Osteoblast (primary cell): ENCODE data around the gene CYB5D1. TPM values are rescaled to one million over a fixed set of nuclear protein-coding genes. Genes with fewer than 3 reads are reported as not detected.

ENCODE experiments used
- DNase-seq: peaks from one replicate; pipeline ENCODE4 v3.0.0; 2011; ENCODE audit warnings: low spot score, mixed read lengths; ENCODE audit not compliant: insufficient read length; ENCODE audit errors: missing footprints
- H2AFZ ChIP-seq: 2 replicates; pipeline ENCODE4 v1.6.0; 2011; ENCODE audit warnings: mild to moderate bottlenecking, low read length
- H3K27ac ChIP-seq: 2 replicates; pipeline ENCODE4 v1.5.1; 2011; ENCODE audit warnings: mild to moderate bottlenecking, low read depth, low read length, moderate library complexity
- H3K27me3 ChIP-seq: 2 replicates; pipeline ENCODE4 v1.6.0; 2012; ENCODE audit warnings: mild to moderate bottlenecking, control low read depth, inconsistent platforms, low read length, moderate library complexity; ENCODE audit not compliant: insufficient read depth
- H3K36me3 ChIP-seq: 2 replicates; pipeline ENCODE4 v1.5.1; 2011; ENCODE audit warnings: mild to moderate bottlenecking, low read length, control low read depth, moderate library complexity; ENCODE audit not compliant: insufficient read depth
- H3K4me1 ChIP-seq: 2 replicates; pipeline ENCODE4 v1.5.1; 2011; ENCODE audit warnings: mild to moderate bottlenecking, low read length, control low read depth, moderate library complexity; ENCODE audit not compliant: insufficient read depth
- H3K4me2 ChIP-seq: 2 replicates; pipeline ENCODE4 v1.6.0; 2011; ENCODE audit warnings: mild to moderate bottlenecking, low read length; ENCODE audit not compliant: insufficient read depth
- H3K4me3 ChIP-seq: fragments of 200-600 bp; sonication (generic); 3 replicates; pipeline ENCODE4 v1.5.1; 2012; ENCODE audit warnings: mild to moderate bottlenecking, low read length, inconsistent platforms; ENCODE audit not compliant: insufficient read depth
- H3K79me2 ChIP-seq: 2 replicates; pipeline ENCODE4 v1.6.0; 2012; ENCODE audit warnings: mild to moderate bottlenecking, low read length, control low read depth, inconsistent platforms; ENCODE audit not compliant: insufficient read depth
- H3K9me3 ChIP-seq: 2 replicates; pipeline ENCODE4 v1.5.1; 2011; ENCODE audit warnings: low read depth, low read length, control low read depth
- H4K20me1 ChIP-seq: 2 replicates; pipeline ENCODE4 v1.6.0; 2012; ENCODE audit warnings: mild to moderate bottlenecking, low read length, control low read depth; ENCODE audit not compliant: insufficient read depth
- total RNA-seq: library from RNA; depleted of rRNA; stranded (reverse); fragments of >200 nt; gene quantifications from 2 replicates; pipeline ENCODE4 v1.2.3, GENCODE V29; 2012
- TF ChIP-seq, protein P1 (sequence below): IDR thresholded peaks from 2 replicates; pipeline ENCODE4 v1.5.1; 2011; ENCODE audit warnings: mild to moderate bottlenecking, low read depth, low read length, moderate library complexity; ENCODE audit errors: extremely low read depth

CYB5D1 gene
- total RNA-seq, 1 donor = 10.5 TPM

DNA sequence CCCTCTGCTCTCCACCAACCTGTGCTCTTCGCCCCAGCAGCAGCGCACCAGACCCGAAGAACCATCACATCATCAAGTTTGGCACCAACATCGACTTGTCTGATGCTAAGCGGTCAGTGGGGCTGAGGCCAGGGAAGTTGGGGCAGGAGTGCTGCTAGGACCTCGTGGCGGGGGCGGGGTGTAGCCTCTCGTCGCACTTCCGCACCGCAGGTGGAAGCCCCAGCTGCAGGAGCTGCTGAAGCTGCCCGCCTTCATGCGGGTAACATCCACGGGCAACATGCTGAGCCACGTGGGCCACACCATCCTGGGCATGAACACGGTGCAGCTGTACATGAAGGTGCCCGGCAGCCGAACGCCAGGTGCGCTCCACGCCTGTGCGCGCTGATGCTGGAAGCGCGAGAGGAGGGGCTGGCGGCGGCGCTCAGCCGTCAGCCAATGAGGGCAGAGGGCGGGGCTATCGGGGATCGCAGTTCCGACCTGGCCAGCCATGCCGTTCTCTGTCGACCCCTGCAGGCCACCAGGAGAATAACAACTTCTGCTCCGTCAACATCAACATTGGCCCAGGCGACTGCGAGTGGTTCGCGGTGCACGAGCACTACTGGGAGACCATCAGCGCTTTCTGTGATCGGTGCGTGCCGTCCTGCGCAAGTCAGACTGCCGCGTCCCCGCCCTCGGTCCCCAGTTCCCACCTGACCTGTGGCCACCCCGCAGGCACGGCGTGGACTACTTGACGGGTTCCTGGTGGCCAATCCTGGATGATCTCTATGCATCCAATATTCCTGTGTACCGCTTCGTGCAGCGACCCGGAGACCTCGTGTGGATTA lies 6.2 kb upstream of the CYB5D1 start:
- Histone ChIP-seq H3K36me3 (peaks cover 46% of the 10 kb centered on the region), H4K20me1 (peaks cover 31% of the 10 kb centered on the region), H3K27me3 (no peaks in the 10 kb centered on the region), H3K27ac (no peak overlapping the region), H3K4me3 (no peak overlapping the region), H3K79me2 (peaks cover 11% of the 10 kb centered on the region), H3K4me2 (peak overlapping the region; percentile 33), H3K4me1 (peaks cover 17% of the 10 kb centered on the region), H3K9me3 (no peaks in the 10 kb centered on the region), H2AFZ (peak overlapping the region; percentile 33)
- TF ChIP-seq, protein P1, sequence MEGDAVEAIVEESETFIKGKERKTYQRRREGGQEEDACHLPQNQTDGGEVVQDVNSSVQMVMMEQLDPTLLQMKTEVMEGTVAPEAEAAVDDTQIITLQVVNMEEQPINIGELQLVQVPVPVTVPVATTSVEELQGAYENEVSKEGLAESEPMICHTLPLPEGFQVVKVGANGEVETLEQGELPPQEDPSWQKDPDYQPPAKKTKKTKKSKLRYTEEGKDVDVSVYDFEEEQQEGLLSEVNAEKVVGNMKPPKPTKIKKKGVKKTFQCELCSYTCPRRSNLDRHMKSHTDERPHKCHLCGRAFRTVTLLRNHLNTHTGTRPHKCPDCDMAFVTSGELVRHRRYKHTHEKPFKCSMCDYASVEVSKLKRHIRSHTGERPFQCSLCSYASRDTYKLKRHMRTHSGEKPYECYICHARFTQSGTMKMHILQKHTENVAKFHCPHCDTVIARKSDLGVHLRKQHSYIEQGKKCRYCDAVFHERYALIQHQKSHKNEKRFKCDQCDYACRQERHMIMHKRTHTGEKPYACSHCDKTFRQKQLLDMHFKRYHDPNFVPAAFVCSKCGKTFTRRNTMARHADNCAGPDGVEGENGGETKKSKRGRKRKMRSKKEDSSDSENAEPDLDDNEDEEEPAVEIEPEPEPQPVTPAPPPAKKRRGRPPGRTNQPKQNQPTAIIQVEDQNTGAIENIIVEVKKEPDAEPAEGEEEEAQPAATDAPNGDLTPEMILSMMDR = peak; percentile 86
- peak; percentile 99 for DNase-seq

GRCh38 chr17:7852262-7852670 lies 5.5 kb upstream of the CYB5D1 start:
- Histone ChIP-seq H3K9me3 (no peaks in the 10 kb centered on the region), H3K79me2 (peaks cover 11% of the 10 kb centered on the region), H3K36me3 (peaks cover 46% of the 10 kb centered on the region), H3K4me1 (peaks cover 19% of the 10 kb centered on the region), H3K27ac (no peak overlapping the region), H3K4me2 (no peak overlapping the region), H2AFZ (no peak overlapping the region), H4K20me1 (peaks cover 34% of the 10 kb centered on the region), H3K27me3 (no peaks in the 10 kb centered on the region), H3K4me3 (no peak overlapping the region)
- DNase-seq = no peak
- TF ChIP-seq, protein P1 = no peak

DNA sequence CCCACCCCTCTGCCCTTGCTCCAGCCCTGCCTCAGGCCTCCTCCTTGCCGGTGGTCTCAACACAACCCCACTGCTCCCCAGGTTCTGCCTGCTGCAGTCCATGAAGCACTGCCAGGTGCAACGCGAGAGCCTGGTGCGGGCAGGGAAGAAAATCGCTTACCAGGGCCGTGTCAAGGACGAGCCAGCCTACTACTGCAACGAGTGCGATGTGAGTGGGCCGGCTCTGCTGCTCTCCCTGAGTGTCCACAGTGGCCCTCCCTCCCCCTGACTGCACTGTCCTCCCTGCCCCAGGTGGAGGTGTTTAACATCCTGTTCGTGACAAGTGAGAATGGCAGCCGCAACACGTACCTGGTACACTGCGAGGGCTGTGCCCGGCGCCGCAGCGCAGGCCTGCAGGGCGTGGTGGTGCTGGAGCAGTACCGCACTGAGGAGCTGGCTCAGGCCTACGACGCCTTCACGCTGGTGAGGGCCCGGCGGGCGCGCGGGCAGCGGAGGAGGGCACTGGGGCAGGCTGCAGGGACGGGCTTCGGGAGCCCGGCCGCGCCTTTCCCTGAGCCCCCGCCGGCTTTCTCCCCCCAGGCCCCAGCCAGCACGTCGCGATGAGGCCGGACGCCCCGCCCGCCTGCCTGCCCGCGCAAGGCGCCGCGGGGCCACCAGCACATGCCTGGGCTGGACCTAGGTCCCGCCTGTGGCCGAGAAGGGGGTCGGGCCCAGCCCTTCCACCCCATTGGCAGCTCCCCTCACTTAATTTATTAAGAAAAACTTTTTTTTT lies 4.7 kb upstream of the CYB5D1 start:
- Histone ChIP-seq H3K36me3 (peaks cover 43% of the 10 kb centered on the region), H3K4me1 (peaks cover 19% of the 10 kb centered on the region), H3K27me3 (no peaks in the 10 kb centered on the region)

More for the DNA sequence above, 4.7 kb upstream of the CYB5D1 start:
- H3K79me2 ChIP-seq = peaks cover 12% of the 10 kb centered on the region
- H3K9me3 ChIP-seq = no peaks in the 10 kb centered on the region
- no peak overlapping the region for H3K4me2 ChIP-seq
- H3K4me3 ChIP-seq = no peak overlapping the region
- TF ChIP-seq, protein P1 = no peak
- no peak overlapping the region for H2AFZ ChIP-seq
- DNase-seq = no peak
- H3K27ac ChIP-seq = no peak overlapping the region
- peaks cover 34% of the 10 kb centered on the region for H4K20me1 ChIP-seq
